ENCODE data around the gene FSCN2. TPM values are rescaled to one million over a fixed set of nuclear protein-coding genes. Genes with fewer than 3 reads are reported as not detected.

The FSCN2 gene
- total RNA-seq, 4 donors from 2014 or later, result 0.46 to 2.7 (median 1.8) TPM

DNA sequence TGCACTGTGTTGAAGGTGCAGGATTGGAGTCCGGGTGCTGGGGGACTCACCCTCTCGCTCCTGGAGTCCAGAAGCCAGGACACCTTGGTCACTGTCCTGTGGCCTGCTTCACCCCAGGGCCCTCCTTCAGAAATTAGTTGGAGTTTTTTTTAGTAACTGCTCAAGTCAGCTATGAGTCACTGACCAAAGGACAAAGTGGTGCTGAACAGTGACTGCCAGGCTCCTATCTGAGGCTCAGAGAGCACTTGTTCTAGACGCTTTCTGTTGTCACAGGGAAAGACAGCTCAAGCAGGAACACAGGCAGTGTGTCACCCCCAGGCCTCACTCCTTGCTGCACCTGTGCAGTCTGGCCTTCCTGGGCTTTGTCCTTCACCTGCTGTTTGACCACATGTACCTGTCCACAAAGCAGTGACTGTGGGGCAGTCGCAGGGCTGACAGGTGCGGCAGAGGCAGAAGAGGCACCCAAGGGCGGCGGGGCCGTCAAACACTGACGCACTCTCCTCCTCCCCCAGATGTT is 28.1 kb downstream of the FSCN2 start:
- DNase-seq (ENCODE audit: low spot score in 2 of 2), result no peak
- 87 to 92% methylated on average over 9 of the region's 9 CpGs for WGBS, 2 donors

GRCh38 chr17:81556863-81557262 is 28.7 kb downstream of the FSCN2 start:
- intact Hi-C loops (cut with DNase I; ENCODE audit: low total_unique reads), result no loop called here
- no peak for DNase-seq (ENCODE audit: low spot score in 2 of 2)
- no peak overlapping the region for H3K4me3 ChIP-seq (ENCODE audit: low read depth, poor library complexity, severe bottlenecking)
- TF ChIP-seq CTCF (IDR thresholded peaks at IDR 0.05) (no peak), POLR2A (IDR thresholded peaks at IDR 0.05) (no peak)
- WGBS, 2 donors, result 83 to 84% methylated on average over 5 to 6 of the region's 6 CpGs

More for the DNA sequence above, 28.1 kb downstream of the FSCN2 start:
- no peak overlapping the region for H3K4me3 ChIP-seq (ENCODE audit: low read depth, poor library complexity, severe bottlenecking)
- intact Hi-C loops (cut with DNase I; ENCODE audit: low total_unique reads), result no loop called here
- TF ChIP-seq POLR2A (IDR thresholded peaks at IDR 0.05), result no peak
- no peak for TF ChIP-seq CTCF (IDR thresholded peaks at IDR 0.05)

DNA sequence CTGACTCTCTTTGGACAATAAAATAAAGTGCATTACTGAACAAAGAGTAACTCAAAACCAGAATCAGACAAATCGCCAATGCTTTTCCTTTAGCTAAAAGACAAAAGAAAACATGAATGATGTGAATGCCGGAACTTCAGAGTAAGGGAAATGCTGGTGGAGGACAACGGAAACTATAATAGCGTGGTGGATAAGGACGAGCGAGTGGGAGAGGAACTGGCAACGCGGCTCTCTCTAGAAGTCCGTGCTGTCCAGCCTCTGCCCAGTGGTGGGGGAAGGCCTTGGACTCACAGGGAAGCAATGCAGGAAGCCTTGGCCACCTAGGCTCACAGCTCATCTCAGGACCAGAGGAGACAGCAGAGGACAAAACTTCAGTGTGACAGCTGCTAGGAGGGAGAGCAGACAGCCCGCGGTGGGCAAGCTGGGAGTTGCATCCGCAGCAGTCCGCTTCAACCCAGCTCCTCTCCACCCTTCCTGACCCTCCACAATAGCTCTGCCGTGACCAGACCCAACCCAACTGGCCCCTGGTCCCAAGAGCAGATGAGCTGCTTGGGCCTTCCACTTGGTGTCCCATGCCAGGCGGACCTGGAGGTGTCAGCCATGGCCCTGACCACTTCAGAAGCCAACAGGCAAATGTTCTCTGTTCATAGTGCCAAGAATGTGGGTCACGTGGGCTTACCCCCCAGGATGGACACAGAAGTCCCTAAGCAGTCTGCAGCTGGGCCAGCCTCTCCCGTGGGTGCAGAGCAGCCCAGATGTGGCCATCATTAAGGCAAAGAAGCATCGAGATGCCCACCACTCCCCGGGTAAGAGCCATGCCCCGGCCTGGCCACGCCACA is 29.3 kb downstream of the FSCN2 start:
- intact Hi-C loops (cut with DNase I; ENCODE audit: low total_unique reads), result no loop called here
- TF ChIP-seq POLR2A (IDR thresholded peaks at IDR 0.05) (no peak), CTCF (IDR thresholded peaks at IDR 0.05) (no peak)
- no peak for DNase-seq (ENCODE audit: low spot score in 2 of 2)
- no peak overlapping the region for H3K4me3 ChIP-seq (ENCODE audit: low read depth, poor library complexity, severe bottlenecking)
- WGBS, 2 donors, result 84 to 87% methylated on average over 16 to 21 of the region's 21 CpGs

GRCh38 chr17:81558115-81558468 is 29.9 kb downstream of the FSCN2 start:
- intact Hi-C loops (cut with DNase I; ENCODE audit: low total_unique reads), result no loop called here
- no peak overlapping the region for H3K4me3 ChIP-seq (ENCODE audit: low read depth, poor library complexity, severe bottlenecking)
- no peak for DNase-seq (ENCODE audit: low spot score in 2 of 2)
- TF ChIP-seq CTCF (IDR thresholded peaks at IDR 0.05) (no peak), POLR2A (IDR thresholded peaks at IDR 0.05) (no peak)
- WGBS, 2 donors, result 84 to 91% methylated on average over 10 to 12 of the region's 12 CpGs

DNA sequence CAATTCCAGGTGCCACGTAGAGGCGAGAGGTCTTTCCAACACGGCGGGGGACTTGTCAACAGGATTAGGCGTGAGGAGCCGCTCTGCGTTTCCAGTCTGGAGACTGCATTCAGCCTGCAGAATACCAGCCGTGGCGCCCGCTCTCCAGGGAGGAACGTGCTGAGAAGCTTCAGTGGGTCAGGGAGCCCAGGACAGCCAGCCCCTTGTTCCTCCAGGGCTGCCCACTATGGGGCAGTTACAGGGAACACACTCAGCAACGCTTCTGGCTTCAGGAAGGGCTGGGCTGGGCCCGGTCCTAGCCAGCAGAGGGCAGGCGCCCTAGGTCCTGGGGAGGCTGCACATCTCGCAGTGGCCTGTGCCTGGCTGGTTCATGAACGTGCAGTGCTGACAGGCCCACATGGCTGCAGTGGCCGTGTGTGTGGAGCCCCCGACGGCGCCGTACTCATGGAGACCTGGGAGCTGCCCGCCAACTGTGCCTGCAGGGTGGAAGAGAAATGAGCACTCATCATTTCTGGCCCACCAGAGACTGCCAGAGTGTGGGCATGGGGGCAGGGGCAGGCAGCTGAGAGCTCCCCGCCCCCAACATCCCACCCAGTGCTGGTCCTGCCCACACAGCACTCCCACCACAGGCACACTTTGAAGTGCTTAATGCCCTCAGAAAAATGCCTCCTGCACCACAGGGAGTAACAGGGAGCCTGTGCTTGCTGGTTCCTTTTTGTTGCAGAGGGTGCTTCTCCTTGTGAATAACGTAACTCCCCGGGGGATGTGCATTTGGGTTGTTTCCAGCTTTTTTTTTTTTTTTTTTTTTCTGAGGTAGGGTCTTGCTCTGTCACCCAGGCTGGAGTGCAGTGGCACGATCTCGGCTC is 31.0 kb downstream of the FSCN2 start:
- DNase-seq (ENCODE audit: low spot score in 2 of 2), result no peak
- WGBS, 2 donors, result 83% methylated on average over 25 to 26 of the region's 27 CpGs

More for the DNA sequence above, 31.0 kb downstream of the FSCN2 start:
- no peak overlapping the region for H3K4me3 ChIP-seq (ENCODE audit: low read depth, poor library complexity, severe bottlenecking)
- TF ChIP-seq POLR2A (IDR thresholded peaks at IDR 0.05), result no peak
- no peak for TF ChIP-seq CTCF (IDR thresholded peaks at IDR 0.05)
- intact Hi-C loops (cut with DNase I; ENCODE audit: low total_unique reads), result no loop called here

Measured in lower leg skin (tissue), 4 donors.